WTC11 (cell line): ENCODE data around the gene FBXL14.

Experiments
- CTCF ChIP-seq: fragments of 200-600 bp; IDR thresholded peaks from 2 replicates; pipeline ENCODE4 v1.8.0; 2022; ENCODE audit warnings: antibody characterized with exemption
- ELF4 ChIP-seq: sonication (generic); formaldehyde crosslinking; IDR thresholded peaks from 2 replicates; pipeline ENCODE4 v1.8.1; 2022; ENCODE audit warnings: low read depth, mild to moderate bottlenecking, moderate library complexity, missing genetic modification reagents
- FOXP1 ChIP-seq: sonication (generic); formaldehyde crosslinking; IDR thresholded peaks from 2 replicates; pipeline ENCODE4 v1.8.0; 2022; ENCODE audit warnings: missing genetic modification reagents, mild to moderate bottlenecking, moderate library complexity, borderline replicate concordance
- HMGA2 ChIP-seq: fragments of 250-450 bp; sonication (Bioruptor Pico); IDR thresholded peaks from 2 replicates; pipeline ENCODE4 v1.4.0; 2021; ENCODE audit warnings: mild to moderate bottlenecking, moderate library complexity
- JAZF1 ChIP-seq: fragments of 250-450 bp; sonication (Bioruptor Pico); IDR thresholded peaks from 2 replicates; pipeline ENCODE4 v1.9.0; 2021; ENCODE audit warnings: moderate library complexity, mild to moderate bottlenecking, inconsistent platforms
- PREB ChIP-seq: sonication (generic); formaldehyde crosslinking; IDR thresholded peaks from 2 replicates; pipeline ENCODE4 v1.8.1; 2022; ENCODE audit warnings: mild to moderate bottlenecking, missing genetic modification reagents, moderate library complexity, borderline replicate concordance
- SMAD3 ChIP-seq: sonication (generic); formaldehyde crosslinking; IDR thresholded peaks from 2 replicates; pipeline ENCODE4 v1.8.0; 2022; ENCODE audit warnings: missing genetic modification reagents, mild to moderate bottlenecking, borderline replicate concordance
- TP53 ChIP-seq: sonication (generic); formaldehyde crosslinking; IDR thresholded peaks from 2 replicates; pipeline ENCODE4 v1.8.1; 2023; ENCODE audit warnings: mild to moderate bottlenecking, missing genetic modification reagents
- TF ChIP-seq, protein P1 (sequence below): sonication (generic); formaldehyde crosslinking; IDR thresholded peaks from 2 replicates; pipeline ENCODE4 v1.8.1; 2022; ENCODE audit warnings: low read depth, mild to moderate bottlenecking, moderate library complexity, missing genetic modification reagents, borderline replicate concordance

DNA sequence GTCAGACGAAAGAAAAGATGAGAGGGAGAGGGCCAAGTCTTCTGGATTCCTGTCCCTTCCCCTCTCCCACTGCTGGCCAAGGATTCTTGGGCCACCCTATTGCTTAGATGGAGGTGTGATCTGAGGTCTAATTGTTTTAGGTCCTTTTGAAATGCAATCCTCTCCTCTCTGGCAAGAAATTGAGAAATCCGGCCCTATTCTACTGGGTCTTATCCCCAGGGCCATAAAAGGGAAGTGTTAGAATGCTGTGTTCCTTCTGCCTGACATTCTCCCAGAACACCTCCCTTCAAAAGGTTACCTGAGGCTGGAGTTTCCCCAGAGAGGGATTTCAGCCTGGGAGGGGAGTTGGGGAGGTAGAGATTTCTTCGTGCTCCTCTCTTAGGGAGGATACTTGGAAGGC, 39.1 kb upstream of the FBXL14 start:
- TF ChIP-seq CTCF (no peak), HMGA2 (CRISPR knock-in tag) (no peak), ELF4 (no peak), SMAD3 (CRISPR knock-in tag) (no peak), TP53 (no peak), FOXP1 (CRISPR knock-in tag) (no peak), PREB (CRISPR knock-in tag) (no peak), JAZF1 (CRISPR knock-in tag) (no peak)
- TF ChIP-seq, protein P1, sequence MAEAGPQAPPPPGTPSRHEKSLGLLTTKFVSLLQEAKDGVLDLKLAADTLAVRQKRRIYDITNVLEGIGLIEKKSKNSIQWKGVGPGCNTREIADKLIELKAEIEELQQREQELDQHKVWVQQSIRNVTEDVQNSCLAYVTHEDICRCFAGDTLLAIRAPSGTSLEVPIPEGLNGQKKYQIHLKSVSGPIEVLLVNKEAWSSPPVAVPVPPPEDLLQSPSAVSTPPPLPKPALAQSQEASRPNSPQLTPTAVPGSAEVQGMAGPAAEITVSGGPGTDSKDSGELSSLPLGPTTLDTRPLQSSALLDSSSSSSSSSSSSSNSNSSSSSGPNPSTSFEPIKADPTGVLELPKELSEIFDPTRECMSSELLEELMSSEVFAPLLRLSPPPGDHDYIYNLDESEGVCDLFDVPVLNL = no peak
